Epidermal melanocyte (primary cell): ENCODE measurements around the gene PCK2.
"Not testable (repeated sequence)": the region's sequence is repeated elsewhere in the genome, so short reads cannot be mapped to it uniquely, and the experiment has no call there.

Experiments used
- DNase-seq: peaks from one replicate; pipeline ENCODE4 v3.0.0; 2011; ENCODE audit warnings: low spot score; ENCODE audit not compliant: insufficient read length

The PCK2 gene

GRCh38 chr14:24093207-24093900 is 757 bp upstream of the PCK2 start:
- DNase-seq: no peak

GRCh38 chr14:24094841-24095270 is 745 bp downstream of the PCK2 start:
- DNase-seq: no peak

GRCh38 chr14:24095271-24096068 is 1.4 kb downstream of the PCK2 start:
- DNase-seq: no peak

GRCh38 chr14:24096545-24097181 is 2.6 kb downstream of the PCK2 start:
- DNase-seq: no peak

GRCh38 chr14:24098229-24098926 is 4.3 kb downstream of the PCK2 start:
- DNase-seq: no peak

GRCh38 chr14:24098927-24099813 is 5.1 kb downstream of the PCK2 start:
- no peak for DNase-seq

GRCh38 chr14:24100197-24100981 is 6.3 kb downstream of the PCK2 start:
- DNase-seq: no peak

GRCh38 chr14:24100982-24101494 is 6.9 kb downstream of the PCK2 start:
- no peak for DNase-seq

- DNase-seq: no peak
Observed at GRCh38 chr14:24102357-24103048, 8.4 kb downstream of the PCK2 start.

- DNase-seq: no peak
Observed at GRCh38 chr14:24103451-24103850, 9.3 kb downstream of the PCK2 start.

GRCh38 chr14:24105609-24106239 is 11.6 kb downstream of the PCK2 start:
- not testable (repeated sequence) for DNase-seq

- no peak for DNase-seq
Observed at GRCh38 chr14:24106672-24107271, 12.7 kb downstream of the PCK2 start.

GRCh38 chr14:24108336-24108874 is 14.3 kb downstream of the PCK2 start:
- DNase-seq: no peak

GRCh38 chr14:24110060-24110459 is 15.9 kb downstream of the PCK2 start:
- DNase-seq: no peak

GRCh38 chr14:24110523-24110922 is 16.4 kb downstream of the PCK2 start:
- no peak for DNase-seq

- no peak for DNase-seq
Observed at GRCh38 chr14:24113379-24113800, 19.3 kb downstream of the PCK2 start.

- peak; percentile 50 for DNase-seq
Observed at GRCh38 chr14:24113801-24114531, 19.9 kb downstream of the PCK2 start.
